Neural progenitor cell (in vitro differentiated cells): ENCODE results near the gene FBXW4. TPM values are rescaled to one million over a fixed set of nuclear protein-coding genes. Genes with fewer than 3 reads are reported as not detected.

Source experiments
- DNase-seq: peaks from one replicate; pipeline ENCODE4 v3.0.0-alpha.2; 2016; ENCODE audit warnings: low spot score
- H2AFZ ChIP-seq: fragments of 200-600 bp; sonication (generic); replicated peaks from 2 replicates; pipeline ENCODE4 v1.6.1; 2016; ENCODE audit warnings: antibody characterized with exemption
- H3F3A ChIP-seq: fragments of 200-600 bp; sonication (generic); 2 replicates; pipeline ENCODE4 v1.6.1; 2016; ENCODE audit warnings: antibody characterized with exemption, low read depth
- H3K27ac ChIP-seq: fragments of 200-600 bp; sonication (generic); 2 replicates; pipeline ENCODE4 v1.5.1; 2016; ENCODE audit warnings: mild to moderate bottlenecking
- H3K27me3 ChIP-seq: fragments of 200-600 bp; sonication (generic); 2 replicates; pipeline ENCODE4 v1.6.1; 2016; ENCODE audit warnings: mild to moderate bottlenecking, moderate library complexity
- H3K36me3 ChIP-seq: fragments of 200-600 bp; sonication (generic); 2 replicates; pipeline ENCODE4 v1.5.1; 2016
- H3K4me1 ChIP-seq: fragments of 200-600 bp; sonication (generic); 2 replicates; pipeline ENCODE4 v1.6.1; 2016; ENCODE audit warnings: mixed run types
- H3K4me2 ChIP-seq: fragments of 200-600 bp; sonication (generic); 2 replicates; pipeline ENCODE4 v1.6.1; 2016
- H3K4me3 ChIP-seq: fragments of 200-600 bp; sonication (generic); 2 replicates; pipeline ENCODE4 v1.5.1; 2016
- H3K79me2 ChIP-seq: fragments of 200-600 bp; sonication (generic); 2 replicates; pipeline ENCODE4 v1.6.1; 2016; ENCODE audit warnings: low read depth
- H3K9ac ChIP-seq: fragments of 200-600 bp; sonication (generic); 2 replicates; pipeline ENCODE4 v1.6.1; 2016
- H3K9me3 ChIP-seq: fragments of 200-600 bp; sonication (generic); 2 replicates; pipeline ENCODE4 v1.5.1; 2016; ENCODE audit warnings: low read depth
- H4K20me1 ChIP-seq: fragments of 200-600 bp; sonication (generic); 2 replicates; pipeline ENCODE4 v1.6.1; 2016; ENCODE audit warnings: low read depth
- H3K27ac Mint-ChIP-seq: 3 replicates; pipeline ENCODE4 v1.8.0; 2021; ENCODE audit warnings: mixed read lengths
- H3K27me3 Mint-ChIP-seq: 2 replicates; pipeline ENCODE4 v1.8.0; 2022; ENCODE audit warnings: low read depth, mild to moderate bottlenecking, inconsistent platforms, moderate library complexity, mixed read lengths; ENCODE audit not compliant: insufficient read depth
- H3K36me3 Mint-ChIP-seq: 3 replicates; pipeline ENCODE4 v1.8.0; 2021; ENCODE audit warnings: mixed read lengths
- H3K4me1 Mint-ChIP-seq: 3 replicates; pipeline ENCODE4 v1.8.0; 2021; ENCODE audit warnings: mixed read lengths
- H3K4me3 Mint-ChIP-seq: 3 replicates; pipeline ENCODE4 v1.8.0; 2021; ENCODE audit warnings: mild to moderate bottlenecking, moderate library complexity, mixed read lengths
- H3K9me3 Mint-ChIP-seq: 3 replicates; pipeline ENCODE4 v1.8.0; 2020; ENCODE audit warnings: mixed read lengths
- CTCF ChIP-seq: fragments of 200-600 bp; sonication (generic); IDR thresholded peaks from 2 replicates; pipeline ENCODE4 v1.5.1; 2017; ENCODE audit warnings: antibody characterized with exemption, mild to moderate bottlenecking
- EZH2 ChIP-seq: fragments of 200-600 bp; sonication (generic); IDR thresholded peaks from 2 replicates; pipeline ENCODE4 v1.6.1; 2017; ENCODE audit warnings: antibody characterized with exemption, mild to moderate bottlenecking, moderate library complexity
- EZH2phosphoT487 ChIP-seq: fragments of 200-600 bp; sonication (generic); IDR thresholded peaks from 2 replicates; pipeline ENCODE4 v1.6.1; 2017; ENCODE audit warnings: antibody characterized with exemption
- total RNA-seq: library from RNA; depleted of rRNA; stranded (reverse); fragments of >200 nt; gene quantifications from 2 replicates; pipeline ENCODE4 v1.2.3, GENCODE V29; 2015; ENCODE audit warnings: low replicate concordance

The FBXW4 gene
- total RNA-seq, 1 donor from 2014 or later = 36.3 TPM

DNA sequence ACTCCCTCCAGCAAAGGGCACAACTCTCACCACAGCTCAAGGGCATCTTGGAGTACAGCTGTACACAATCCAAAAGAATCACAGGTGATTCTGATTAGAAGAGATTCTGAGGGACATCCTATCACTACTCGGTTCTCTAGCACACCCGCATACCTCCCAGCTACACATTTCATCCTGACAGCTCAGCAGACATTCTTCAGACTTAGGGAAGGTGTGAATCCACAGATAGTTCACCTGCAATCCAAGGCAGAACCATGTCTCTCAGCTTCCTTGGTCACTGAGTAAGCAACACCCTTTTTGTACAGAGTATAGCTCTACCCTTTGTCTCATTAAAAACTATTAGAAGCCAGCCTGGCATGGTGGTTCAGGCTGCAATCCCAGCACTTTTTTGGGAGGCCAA, 26.8 kb upstream of the FBXW4 start:
- no peak overlapping the region for H3K4me3 ChIP-seq
- H3F3A ChIP-seq = no peaks in the 10 kb centered on the region
- H3K27me3 ChIP-seq = no peaks in the 10 kb centered on the region
- Mint-ChIP-seq H3K27ac (no peak overlapping the region), H3K9me3 (no peaks in the 10 kb centered on the region), H3K4me1 (peaks cover 31% of the 10 kb centered on the region), H3K27me3 (peaks cover 8% of the 10 kb centered on the region), H3K36me3 (no peaks in the 10 kb centered on the region), H3K4me3 (no peak overlapping the region)
- TF ChIP-seq EZH2 = no peak
- TF ChIP-seq CTCF = no peak
- TF ChIP-seq EZH2phosphoT487 = no peak
- H3K4me2 ChIP-seq = no peak overlapping the region
- H4K20me1 ChIP-seq = no peaks in the 10 kb centered on the region
- no peak for DNase-seq
- H3K79me2 ChIP-seq = no peaks in the 10 kb centered on the region
- H3K36me3 ChIP-seq = no peaks in the 10 kb centered on the region
- H3K4me1 ChIP-seq = peaks cover 10% of the 10 kb centered on the region
- H2AFZ ChIP-seq = no peak overlapping the region
- H3K9me3 ChIP-seq = no peaks in the 10 kb centered on the region
- no peak overlapping the region for H3K27ac ChIP-seq
- H3K9ac ChIP-seq = no peak overlapping the region

GRCh38 chr10:101720606-101721230, 25.7 kb upstream of the FBXW4 start:
- Histone ChIP-seq H3K27me3 (no peaks in the 10 kb centered on the region), H3K9ac (no peak overlapping the region), H4K20me1 (no peaks in the 10 kb centered on the region), H3K4me2 (no peak overlapping the region), H3K27ac (no peak overlapping the region), H3F3A (no peaks in the 10 kb centered on the region), H3K4me1 (peaks cover 10% of the 10 kb centered on the region), H3K36me3 (no peaks in the 10 kb centered on the region), H3K79me2 (no peaks in the 10 kb centered on the region), H3K9me3 (no peaks in the 10 kb centered on the region), H2AFZ (no peak overlapping the region), H3K4me3 (no peak overlapping the region)
- Mint-ChIP-seq H3K27ac (no peak overlapping the region), H3K36me3 (no peaks in the 10 kb centered on the region), H3K4me1 (peaks cover 26% of the 10 kb centered on the region), H3K4me3 (no peak overlapping the region), H3K27me3 (peaks cover 8% of the 10 kb centered on the region), H3K9me3 (no peaks in the 10 kb centered on the region)
- DNase-seq = no peak
- TF ChIP-seq CTCF (no peak), EZH2 (no peak), EZH2phosphoT487 (no peak)

- no peaks in the 10 kb centered on the region for H3F3A ChIP-seq
- Mint-ChIP-seq H3K9me3 (no peaks in the 10 kb centered on the region), H3K4me1 (peaks cover 10% of the 10 kb centered on the region), H3K27ac (no peak overlapping the region), H3K4me3 (no peak overlapping the region), H3K27me3 (peaks cover 16% of the 10 kb centered on the region), H3K36me3 (no peaks in the 10 kb centered on the region)
- H4K20me1 ChIP-seq = no peaks in the 10 kb centered on the region
- no peak overlapping the region for H3K4me3 ChIP-seq
- no peak overlapping the region for H3K9ac ChIP-seq
- H3K4me1 ChIP-seq = no peaks in the 10 kb centered on the region
- no peak overlapping the region for H3K4me2 ChIP-seq
- no peak for DNase-seq
- no peak overlapping the region for H3K27ac ChIP-seq
- no peak overlapping the region for H2AFZ ChIP-seq
- no peaks in the 10 kb centered on the region for H3K9me3 ChIP-seq
- H3K79me2 ChIP-seq = no peaks in the 10 kb centered on the region
- TF ChIP-seq CTCF = no peak
- TF ChIP-seq EZH2 = no peak
- TF ChIP-seq EZH2phosphoT487 = no peak
- no peaks in the 10 kb centered on the region for H3K27me3 ChIP-seq
- no peaks in the 10 kb centered on the region for H3K36me3 ChIP-seq
Observed at GRCh38 chr10:101718690-101719275, 23.8 kb upstream of the FBXW4 start.
